Activated CD4-positive, alpha-beta memory T cell treated with anti-CD3 and anti-CD28 coated beads, Interleukin-2, amount 10 ng/mL, durations not matched to agents 7 days and 5 days (primary cell): ENCODE results near the gene RARRES2. TPM values are rescaled to one million over a fixed set of nuclear protein-coding genes. Genes with fewer than 3 reads are reported as not detected.

Experiments used
- CTCF ChIA-PET: fragments of 350-600 bp; sonication (Branson Sonifier 250); formaldehyde crosslinking; loops from one replicate; lab custom pipeline; 2021; ENCODE audit warnings: antibody characterized with exemption, inconsistent platforms; lab: Charles Lee
- POLR2A ChIA-PET: fragments of 350-600 bp; sonication (Branson Sonifier 250); formaldehyde crosslinking; loops from one replicate; lab custom pipeline; 2021; ENCODE audit warnings: antibody characterized with exemption; lab: Charles Lee
- DNase-seq: peaks from one replicate; pipeline ENCODE4 v3.0.0-alpha.2; 2020
- H3K27ac Mint-ChIP-seq: one replicate; pipeline ENCODE4 v1.8.0; 2021; ENCODE audit warnings: mild to moderate bottlenecking, mixed read lengths
- H3K27me3 Mint-ChIP-seq: one replicate; pipeline ENCODE4 v1.8.0; 2021; ENCODE audit warnings: mixed read lengths
- H3K36me3 Mint-ChIP-seq: one replicate; pipeline ENCODE4 v1.8.0; 2021; ENCODE audit warnings: low read depth, mixed read lengths
- H3K4me1 Mint-ChIP-seq: one replicate; pipeline ENCODE4 v1.8.0; 2021; ENCODE audit warnings: mixed read lengths
- H3K4me3 Mint-ChIP-seq: one replicate; pipeline ENCODE4 v1.8.0; 2021; ENCODE audit warnings: mild to moderate bottlenecking, mixed read lengths
- H3K9me3 Mint-ChIP-seq: one replicate; pipeline ENCODE4 v1.8.0; 2021; ENCODE audit warnings: mixed read lengths
- total RNA-seq, 2 experiments: library from RNA; stranded (reverse); gene quantifications; one replicate each; pipeline ENCODE4 v1.2.3, GENCODE V29; 2021

Gene RARRES2
- total RNA-seq, 2 experiments from 2014 or later, result not detected

DNA sequence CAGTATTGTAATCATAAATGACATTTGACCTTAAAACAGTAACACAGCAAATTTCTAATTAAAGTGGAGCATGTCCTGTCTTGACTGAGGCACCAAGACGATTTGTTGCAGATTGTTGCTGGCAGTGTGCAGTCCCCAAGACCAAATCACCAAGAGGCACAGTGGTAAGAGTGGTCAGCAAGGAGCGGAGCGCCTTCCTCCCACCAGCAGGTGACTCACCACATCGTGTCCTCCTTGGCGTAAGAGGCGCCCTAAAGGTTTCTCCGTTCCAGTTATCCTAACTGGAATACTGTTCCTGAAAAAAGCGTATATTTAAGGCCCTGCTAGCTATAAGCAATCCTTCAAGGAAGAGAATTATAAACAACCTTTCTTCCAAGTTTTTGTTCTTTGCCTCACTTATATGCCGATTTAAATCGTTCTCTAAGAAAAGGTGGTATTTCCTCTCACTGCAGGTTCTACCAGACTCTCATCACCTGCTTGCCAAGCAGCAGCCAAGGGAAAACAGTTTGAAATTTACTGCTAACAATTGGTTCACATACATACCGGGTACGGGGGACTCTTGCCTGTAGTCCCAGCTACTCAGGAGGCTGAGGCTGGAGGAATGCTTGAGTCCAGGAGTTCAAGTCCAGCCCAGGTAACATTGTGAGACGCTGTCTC, 16.5 kb upstream of the RARRES2 start:
- peaks cover 3% of the 10 kb centered on the region for H3K36me3 Mint-ChIP-seq
- peaks cover 43% of the 10 kb centered on the region for H3K4me1 Mint-ChIP-seq
- no peaks in the 10 kb centered on the region for H3K27me3 Mint-ChIP-seq
- POLR2A ChIA-PET, result interaction anchor here (0.6 to 2.0 kb wide), 7 partner anchors 9 to 885 kb away, joined by 3 to 10 read pairs (median 4); partner anchors contain the start of genes REPIN1 and ZNF775
- CTCF ChIA-PET, result interaction anchor here (0.6 to 3.6 kb wide), 8 partner anchors 9 to 75 kb away, joined by 3 to 12 read pairs (median 6); a partner anchor contains a TSS
- no peak overlapping the region for H3K4me3 Mint-ChIP-seq
- DNase-seq, result no peak
- peaks cover 3% of the 10 kb centered on the region for H3K9me3 Mint-ChIP-seq
- peak overlapping the region; percentile 68 for H3K27ac Mint-ChIP-seq

DNA sequence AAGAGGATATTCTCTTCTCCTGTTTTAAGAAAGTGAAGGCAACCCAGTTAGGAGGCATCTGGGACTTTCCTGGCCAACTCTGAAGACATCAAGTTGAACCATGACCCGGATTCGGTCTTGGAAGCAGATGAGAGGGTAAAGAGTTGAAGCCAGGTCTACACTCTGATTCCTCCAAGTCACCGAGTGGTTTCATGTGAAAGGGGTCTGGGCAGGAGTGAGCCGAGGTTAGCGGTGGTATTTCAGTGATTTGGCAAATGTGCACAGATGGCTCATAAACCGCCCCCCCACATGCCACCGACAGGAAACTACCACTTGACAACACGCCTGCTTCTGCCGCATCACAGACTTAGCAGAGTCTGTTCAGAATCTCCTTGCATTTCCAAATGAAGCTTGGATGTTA, 15.8 kb upstream of the RARRES2 start:
- POLR2A ChIA-PET, result interaction anchor here (1.1 to 2.0 kb wide), 4 partner anchors 9 to 49 kb away, joined by 4 to 10 read pairs (median 6); partner anchors contain the start of gene REPIN1
- Mint-ChIP-seq H3K4me1 (peaks cover 43% of the 10 kb centered on the region), H3K9me3 (peaks cover 3% of the 10 kb centered on the region), H3K4me3 (no peak overlapping the region), H3K36me3 (peaks cover 3% of the 10 kb centered on the region), H3K27ac (peak overlapping the region; percentile 68), H3K27me3 (no peaks in the 10 kb centered on the region)
- DNase-seq, result peak; percentile 68
- CTCF ChIA-PET, result interaction anchor here (0.5 to 3.6 kb wide), 13 partner anchors 8 to 98 kb away, joined by 3 to 17 read pairs (median 4); partner anchors contain the start of gene REPIN1

DNA sequence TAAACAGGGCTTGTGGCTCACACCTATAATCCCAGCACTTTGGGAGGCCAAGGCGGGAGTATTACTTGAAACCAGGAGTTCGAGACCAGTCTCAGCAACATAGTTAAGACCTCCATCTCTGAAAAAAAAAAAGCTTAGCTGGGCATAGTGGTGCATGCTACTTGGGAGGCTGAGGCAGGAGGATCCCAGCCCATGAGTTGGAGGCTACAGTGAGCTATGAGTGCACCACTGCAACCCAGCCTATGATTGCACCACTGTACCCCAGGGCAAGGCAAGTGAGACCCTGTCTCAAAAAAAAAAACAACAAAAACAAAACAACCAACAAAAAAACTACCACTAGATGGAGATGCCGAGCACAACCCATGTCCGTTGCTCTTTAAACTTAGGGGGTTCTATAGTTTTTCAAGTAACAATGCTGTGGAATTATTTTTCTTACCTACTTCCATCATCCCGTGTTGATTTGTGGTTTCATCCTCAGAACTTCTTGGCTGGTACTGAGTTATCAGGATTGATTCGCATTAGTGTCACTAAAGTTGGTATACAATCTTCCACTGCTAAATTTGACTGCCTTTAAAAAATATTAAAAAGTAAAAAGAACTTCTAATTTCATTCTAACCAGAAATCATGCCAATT, 15.0 kb upstream of the RARRES2 start:
- Mint-ChIP-seq H3K27me3 (no peaks in the 10 kb centered on the region), H3K4me3 (no peak overlapping the region), H3K36me3 (peaks cover 3% of the 10 kb centered on the region), H3K4me1 (peaks cover 43% of the 10 kb centered on the region), H3K9me3 (peaks cover 3% of the 10 kb centered on the region), H3K27ac (peak overlapping the region; percentile 13)
- CTCF ChIA-PET, result interaction anchor here (0.6 to 3.6 kb wide), 10 partner anchors 10 to 1169 kb away, joined by 3 to 17 read pairs (median 4); partner anchors contain the start of gene REPIN1
- no peak for DNase-seq
- POLR2A ChIA-PET, result no interaction called here

DNA sequence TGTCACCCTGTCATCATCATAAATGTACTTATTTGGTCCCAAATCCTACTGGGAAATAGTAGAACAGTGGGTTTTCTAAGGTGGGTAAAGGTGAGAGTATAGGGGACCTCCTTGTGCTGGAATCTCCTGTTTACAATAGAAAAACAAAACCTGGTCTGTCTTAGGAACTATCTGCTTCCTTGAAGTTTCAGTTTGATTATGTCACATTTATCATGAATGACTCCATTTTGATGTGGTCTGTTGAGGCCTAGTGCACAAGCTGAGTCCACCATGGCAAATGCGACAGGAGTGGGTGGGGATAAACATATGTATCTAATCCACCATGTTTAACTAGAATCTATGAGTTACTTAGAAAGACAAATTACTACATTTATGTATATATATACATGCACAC, 14.2 kb upstream of the RARRES2 start:
- Mint-ChIP-seq H3K4me3 (no peak overlapping the region), H3K36me3 (peaks cover 3% of the 10 kb centered on the region), H3K4me1 (peaks cover 43% of the 10 kb centered on the region), H3K27ac (no peak overlapping the region), H3K9me3 (peaks cover 3% of the 10 kb centered on the region), H3K27me3 (no peaks in the 10 kb centered on the region)
- POLR2A ChIA-PET, result interaction anchor here (0.9 kb wide), 1 partner anchor 50 kb away, joined by 3 read pairs; a partner anchor contains a TSS
- no peak for DNase-seq
- CTCF ChIA-PET, result interaction anchor here (0.7 to 3.6 kb wide), 15 partner anchors 11 to 424 kb away, joined by 3 to 17 read pairs (median 5); partner anchors contain the start of genes REPIN1 and ZNF775

DNA sequence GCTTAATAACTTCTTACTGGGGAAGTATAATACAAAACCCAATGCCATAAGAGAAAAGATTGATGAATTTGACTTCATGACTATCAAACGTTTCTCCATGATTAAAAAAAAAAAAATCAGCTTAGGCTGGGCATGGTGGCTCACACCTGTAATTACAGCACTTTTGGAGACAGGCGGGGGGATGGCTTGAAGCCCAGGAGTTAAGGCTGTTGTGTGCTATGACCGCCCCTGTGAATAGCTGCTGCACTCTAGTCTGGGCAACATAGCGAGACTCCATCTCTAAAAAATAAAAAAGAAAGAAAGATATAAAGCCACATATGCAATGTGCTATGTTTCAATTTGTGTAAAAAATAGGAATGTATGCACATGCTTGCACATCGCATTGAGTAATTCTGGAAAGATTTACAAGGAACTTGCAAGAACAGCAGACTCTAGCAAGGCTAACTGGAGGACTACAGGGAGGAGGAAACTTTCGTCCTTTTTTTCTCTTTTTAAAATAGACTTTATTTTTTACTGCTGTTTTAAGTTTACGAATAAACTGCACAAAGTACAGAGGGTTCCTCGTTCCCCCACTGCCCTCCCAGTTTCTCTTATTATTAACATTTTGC, 10.3 kb upstream of the RARRES2 start:
- Mint-ChIP-seq H3K27ac (no peak overlapping the region), H3K4me1 (peaks cover 11% of the 10 kb centered on the region), H3K27me3 (peaks cover 1% of the 10 kb centered on the region), H3K4me3 (no peak overlapping the region), H3K9me3 (no peaks in the 10 kb centered on the region), H3K36me3 (no peaks in the 10 kb centered on the region)
- ChIA-PET POLR2A (no interaction called here), CTCF (no interaction called here)
- no peak for DNase-seq

DNA sequence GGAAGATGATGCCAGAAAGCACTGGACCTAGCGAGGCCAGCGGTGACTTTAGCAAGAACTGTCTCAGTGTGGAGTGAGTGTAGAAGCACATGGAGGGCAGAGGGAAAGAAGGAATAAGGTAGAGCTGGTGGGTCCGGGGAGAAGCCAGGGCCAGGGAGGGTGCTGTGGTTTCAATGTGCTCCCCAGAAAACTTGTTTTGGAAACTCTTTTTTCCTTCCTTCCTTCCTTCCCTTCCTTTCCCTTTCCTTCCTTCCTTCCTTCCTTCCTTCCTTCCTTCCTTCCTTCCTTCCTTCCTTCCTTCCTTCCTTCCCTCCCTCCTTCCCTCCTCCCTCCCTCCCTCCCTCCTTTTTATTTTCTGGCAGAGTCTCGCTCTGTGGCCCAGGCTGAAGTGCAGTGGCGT, 5.5 kb upstream of the RARRES2 start:
- peaks cover 29% of the 10 kb centered on the region for H3K27me3 Mint-ChIP-seq
- no peaks in the 10 kb centered on the region for H3K4me1 Mint-ChIP-seq
- CTCF ChIA-PET, result no interaction called here

DNA sequence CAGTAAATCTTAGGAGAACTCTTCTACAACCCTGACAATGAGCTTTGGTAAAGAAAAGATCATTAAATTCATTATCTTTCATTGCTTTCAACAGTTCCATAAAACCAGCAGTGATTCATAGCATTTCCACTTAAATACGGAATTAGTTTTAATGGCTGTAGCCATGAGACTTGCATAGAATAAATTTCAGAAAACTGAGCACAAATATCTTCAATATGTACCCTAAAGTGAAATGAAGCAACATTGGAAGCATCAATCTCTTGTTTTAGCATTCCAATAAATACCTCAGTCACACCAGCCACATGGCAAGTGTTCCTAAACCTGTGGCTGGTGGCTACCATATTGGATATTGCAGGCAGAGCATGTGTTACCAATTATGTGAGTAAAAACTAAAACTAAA, 3.6 kb upstream of the RARRES2 start:
- H3K4me1 Mint-ChIP-seq, result no peaks in the 10 kb centered on the region
- no peaks in the 10 kb centered on the region for H3K9me3 Mint-ChIP-seq
- ChIA-PET CTCF (interaction anchor here (1.3 kb wide), 1 partner anchor 12 kb away, joined by 4 read pairs; no protein-coding TSS in a partner anchor), POLR2A (no interaction called here)
- H3K36me3 Mint-ChIP-seq, result peaks cover 2% of the 10 kb centered on the region
- peaks cover 32% of the 10 kb centered on the region for H3K27me3 Mint-ChIP-seq
- H3K4me3 Mint-ChIP-seq, result no peak overlapping the region
- no peak for DNase-seq
- H3K27ac Mint-ChIP-seq, result no peak overlapping the region

More for the DNA sequence above, 5.5 kb upstream of the RARRES2 start:
- Mint-ChIP-seq H3K36me3 (peaks cover 2% of the 10 kb centered on the region), H3K4me3 (no peak overlapping the region), H3K27ac (no peak overlapping the region), H3K9me3 (no peaks in the 10 kb centered on the region)
- POLR2A ChIA-PET, result no interaction called here
- no peak for DNase-seq

DNA sequence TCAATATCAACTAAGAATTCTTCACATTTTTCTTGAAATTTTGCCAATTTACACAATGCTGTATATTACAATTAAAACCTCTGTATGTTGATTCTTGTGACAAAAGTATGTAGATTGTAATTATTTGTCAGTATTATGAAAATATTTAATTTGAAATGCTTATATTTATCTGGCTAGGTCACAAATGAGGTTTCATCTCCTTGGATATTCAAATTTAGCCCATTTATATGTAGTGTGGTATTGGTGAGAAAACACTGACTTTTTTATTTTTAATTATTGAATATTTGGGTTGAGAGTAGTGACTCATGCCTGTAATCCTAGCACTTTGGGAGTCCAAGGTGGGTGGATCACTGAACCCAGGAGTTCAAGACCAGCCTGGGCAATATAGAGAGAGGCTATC, 2.9 kb upstream of the RARRES2 start:
- ChIA-PET CTCF (no interaction called here), POLR2A (no interaction called here)
- Mint-ChIP-seq H3K4me1 (no peaks in the 10 kb centered on the region), H3K9me3 (no peaks in the 10 kb centered on the region), H3K27ac (no peak overlapping the region), H3K36me3 (peaks cover 2% of the 10 kb centered on the region), H3K4me3 (no peak overlapping the region), H3K27me3 (peaks cover 36% of the 10 kb centered on the region)
- no peak for DNase-seq

DNA sequence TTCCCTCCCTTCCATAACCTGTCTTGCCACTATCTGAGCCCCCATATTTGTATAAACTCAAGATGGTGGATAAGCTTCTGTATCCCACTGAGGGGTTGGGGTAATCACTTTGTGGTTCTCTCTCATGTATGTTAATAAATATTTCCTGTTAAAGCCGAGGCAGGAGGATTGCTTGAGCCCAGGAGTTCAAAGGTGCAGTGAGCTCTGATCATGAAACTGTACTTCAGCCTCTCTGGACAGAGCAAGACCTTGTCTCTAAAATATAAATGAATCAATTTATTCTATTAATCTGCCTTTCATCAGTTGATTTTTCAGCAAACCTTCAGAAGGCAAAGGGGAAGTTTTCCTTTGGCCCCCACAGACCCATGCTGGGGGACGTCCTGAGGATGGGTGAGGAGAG, 1.8 kb upstream of the RARRES2 start:
- POLR2A ChIA-PET, result interaction anchor here (1.0 kb wide), 1 partner anchor 20 kb away, joined by 3 read pairs; the partner anchor contains the start of genes ACTR3C and LRRC61
- CTCF ChIA-PET, result no interaction called here
- H3K4me1 Mint-ChIP-seq, result no peaks in the 10 kb centered on the region

DNA sequence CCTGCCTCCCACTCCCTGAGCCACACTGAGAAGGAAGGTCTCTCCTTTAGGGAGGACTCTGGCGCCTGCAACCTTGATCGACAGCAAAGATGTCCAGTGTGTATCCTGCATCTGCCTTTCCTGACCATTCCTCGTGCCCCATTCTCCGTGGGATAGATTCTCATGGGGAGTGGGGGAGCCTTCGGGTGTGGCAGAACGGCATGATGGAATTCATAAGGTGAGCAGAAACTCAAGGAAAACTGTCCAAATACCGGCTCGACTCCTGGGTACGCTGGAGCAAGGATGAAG, 636 bp upstream of the RARRES2 start:
- H3K4me1 Mint-ChIP-seq, result no peaks in the 10 kb centered on the region
- peaks cover 36% of the 10 kb centered on the region for H3K27me3 Mint-ChIP-seq
- ChIA-PET CTCF (no interaction called here), POLR2A (no interaction called here)
- no peaks in the 10 kb centered on the region for H3K9me3 Mint-ChIP-seq
- no peak overlapping the region for H3K27ac Mint-ChIP-seq
- no peak for DNase-seq
- H3K4me3 Mint-ChIP-seq, result no peak overlapping the region
- peaks cover 4% of the 10 kb centered on the region for H3K36me3 Mint-ChIP-seq

More for the DNA sequence above, 1.8 kb upstream of the RARRES2 start:
- no peaks in the 10 kb centered on the region for H3K9me3 Mint-ChIP-seq
- H3K27ac Mint-ChIP-seq, result no peak overlapping the region
- no peak for DNase-seq
- peaks cover 2% of the 10 kb centered on the region for H3K36me3 Mint-ChIP-seq
- H3K27me3 Mint-ChIP-seq, result peaks cover 36% of the 10 kb centered on the region
- no peak overlapping the region for H3K4me3 Mint-ChIP-seq

DNA sequence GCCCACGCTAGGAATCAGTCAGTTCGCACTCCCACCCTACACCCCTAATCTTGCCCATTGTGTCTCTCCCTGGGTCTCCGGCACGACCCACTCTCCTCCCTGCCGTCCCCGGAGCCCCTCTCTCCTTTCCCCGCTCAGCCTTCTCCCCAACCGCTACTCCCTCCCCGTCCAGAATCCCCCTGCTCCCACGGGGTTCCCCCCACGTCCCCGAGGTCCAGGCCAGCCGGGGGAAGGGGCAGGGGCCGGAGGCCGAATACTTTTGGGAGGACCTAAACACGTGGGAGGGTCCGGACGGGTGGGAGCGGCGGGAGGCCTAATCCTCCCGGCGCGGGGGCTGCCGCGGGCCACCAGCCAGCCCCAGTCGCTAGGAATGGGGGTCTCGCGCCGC, 560 bp downstream of the RARRES2 start:
- CTCF ChIA-PET, result no interaction called here
- Mint-ChIP-seq H3K9me3 (no peaks in the 10 kb centered on the region), H3K4me3 (no peak overlapping the region), H3K4me1 (no peaks in the 10 kb centered on the region), H3K36me3 (peaks cover 4% of the 10 kb centered on the region), H3K27me3 (peaks cover 28% of the 10 kb centered on the region), H3K27ac (no peak overlapping the region)
- POLR2A ChIA-PET, result no interaction called here
- no peak for DNase-seq

DNA sequence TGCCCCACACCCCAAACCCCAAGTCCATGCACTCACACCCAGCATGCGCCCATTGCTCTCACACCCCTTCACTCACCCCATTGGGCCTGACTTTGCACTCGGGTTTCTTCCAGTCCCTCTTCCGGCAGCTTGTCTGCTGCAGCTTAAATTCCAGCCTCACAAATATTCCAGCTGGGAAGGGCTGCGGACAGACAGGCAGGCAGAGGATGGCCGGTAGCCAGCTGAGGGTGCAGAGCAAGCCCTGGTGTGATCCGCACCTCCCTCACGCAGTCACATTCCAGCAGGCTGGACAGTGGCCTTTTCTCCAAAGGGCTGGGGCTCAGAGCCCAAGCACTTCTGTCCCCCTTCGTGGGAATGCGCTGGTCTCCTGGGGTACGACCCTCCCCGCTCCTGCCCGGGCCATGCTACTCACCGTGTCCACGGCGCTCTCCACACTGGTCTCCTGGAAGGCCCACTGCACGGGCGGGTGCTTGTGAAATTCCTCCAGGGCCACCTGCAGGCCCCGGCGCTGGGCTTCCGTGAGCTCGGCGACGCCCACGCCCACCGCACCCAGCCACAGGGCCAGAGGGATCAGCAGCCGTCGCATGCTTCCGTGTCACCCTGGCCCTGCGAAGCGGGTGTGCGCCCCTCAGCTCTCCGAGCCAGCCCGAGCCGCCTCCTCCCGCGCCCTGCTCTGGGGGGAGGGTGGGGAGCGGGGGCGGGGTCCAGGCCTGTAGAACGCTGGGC, 1.2 kb downstream of the RARRES2 start:
- H3K27me3 Mint-ChIP-seq, result peaks cover 28% of the 10 kb centered on the region
- DNase-seq, result no peak
- H3K9me3 Mint-ChIP-seq, result no peaks in the 10 kb centered on the region
- ChIA-PET CTCF (no interaction called here), POLR2A (no interaction called here)
- no peaks in the 10 kb centered on the region for H3K4me1 Mint-ChIP-seq
- H3K36me3 Mint-ChIP-seq, result peaks cover 4% of the 10 kb centered on the region
- H3K4me3 Mint-ChIP-seq, result no peak overlapping the region
- H3K27ac Mint-ChIP-seq, result no peak overlapping the region
